ENCODE measurements around the gene LGALSL.

The LGALSL gene

DNA sequence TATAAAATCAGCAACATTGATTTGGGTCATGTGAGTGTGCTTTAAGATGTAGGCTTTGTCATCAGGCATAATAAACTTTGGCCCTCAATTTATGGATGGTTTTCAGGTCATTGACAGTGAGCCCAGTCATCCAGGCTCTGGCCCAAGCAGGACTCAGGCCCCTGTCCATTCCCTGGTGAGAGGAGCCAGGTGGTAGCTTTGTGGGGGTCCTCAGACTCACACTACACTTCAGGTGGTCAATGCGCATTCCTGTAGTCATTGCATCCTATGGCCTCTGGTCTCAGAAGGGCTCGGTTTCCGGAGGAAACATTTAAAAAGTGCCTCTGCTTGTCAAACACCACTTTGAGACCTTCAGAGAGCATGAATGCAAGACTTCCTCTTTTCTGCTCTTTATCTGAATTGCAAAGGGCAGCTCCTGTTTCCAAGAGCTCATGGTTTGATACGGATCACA, 20.2 kb downstream of the LGALSL start:
- no peak for DNase-seq

DNA sequence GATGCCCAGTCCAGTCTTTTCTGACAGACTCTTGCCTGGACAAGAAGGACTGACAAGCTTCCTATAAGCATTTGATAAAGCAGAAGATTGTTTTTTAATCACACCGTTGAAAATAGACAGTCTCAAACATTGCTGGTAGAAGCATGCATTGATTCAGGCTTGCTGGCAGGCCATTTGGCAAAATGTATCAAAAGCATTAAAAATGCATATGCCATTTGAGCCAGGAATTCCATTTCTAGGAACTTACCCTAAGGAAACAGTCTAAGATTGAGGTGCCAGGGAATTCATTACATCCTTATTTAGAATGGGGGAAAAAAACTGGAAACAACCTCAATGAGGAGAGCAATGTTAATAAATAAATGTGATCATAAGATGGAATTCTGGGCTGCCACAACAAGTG, 20.7 kb downstream of the LGALSL start:
- DNase-seq, result no peak

DNA sequence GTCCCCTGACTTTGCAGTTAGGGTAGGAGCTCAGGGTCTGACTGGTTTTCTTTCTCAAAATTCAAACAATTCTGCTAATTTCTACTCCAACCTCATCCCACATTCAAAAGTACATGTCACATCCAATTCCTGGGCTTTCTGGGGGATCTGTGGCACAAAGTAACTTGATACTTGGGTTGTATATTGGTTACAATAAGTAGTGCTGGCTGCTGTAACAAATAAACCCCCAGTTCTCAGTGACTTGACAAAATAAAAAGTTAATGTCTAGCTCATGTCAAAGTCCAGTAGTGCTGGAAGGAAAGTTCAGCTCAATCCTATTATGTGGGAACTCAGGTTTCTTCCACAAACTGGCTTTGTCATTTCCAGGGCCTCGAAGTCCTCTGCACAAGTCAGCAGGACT, 23.1 kb downstream of the LGALSL start:
- DNase-seq, result no peak

DNA sequence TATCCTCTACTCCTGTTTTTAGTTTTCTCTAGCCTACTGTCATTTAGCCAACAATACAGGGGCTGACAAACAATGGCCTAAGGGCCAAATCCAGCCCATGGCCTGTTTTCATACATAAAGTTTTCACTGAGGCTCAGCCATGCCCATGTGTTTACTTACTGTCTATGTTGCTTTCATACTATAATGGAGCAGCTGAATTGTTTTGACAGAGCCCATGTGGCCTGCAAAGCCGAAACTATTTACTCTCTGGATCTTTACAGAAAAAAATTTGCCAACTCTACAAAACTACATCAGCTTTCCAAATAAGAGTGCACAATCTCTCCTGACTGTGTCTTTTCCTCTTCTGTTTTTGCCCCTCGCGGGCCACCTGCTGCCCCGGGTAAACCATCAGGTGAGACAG, 24.0 kb downstream of the LGALSL start:
- no peak for DNase-seq

DNA sequence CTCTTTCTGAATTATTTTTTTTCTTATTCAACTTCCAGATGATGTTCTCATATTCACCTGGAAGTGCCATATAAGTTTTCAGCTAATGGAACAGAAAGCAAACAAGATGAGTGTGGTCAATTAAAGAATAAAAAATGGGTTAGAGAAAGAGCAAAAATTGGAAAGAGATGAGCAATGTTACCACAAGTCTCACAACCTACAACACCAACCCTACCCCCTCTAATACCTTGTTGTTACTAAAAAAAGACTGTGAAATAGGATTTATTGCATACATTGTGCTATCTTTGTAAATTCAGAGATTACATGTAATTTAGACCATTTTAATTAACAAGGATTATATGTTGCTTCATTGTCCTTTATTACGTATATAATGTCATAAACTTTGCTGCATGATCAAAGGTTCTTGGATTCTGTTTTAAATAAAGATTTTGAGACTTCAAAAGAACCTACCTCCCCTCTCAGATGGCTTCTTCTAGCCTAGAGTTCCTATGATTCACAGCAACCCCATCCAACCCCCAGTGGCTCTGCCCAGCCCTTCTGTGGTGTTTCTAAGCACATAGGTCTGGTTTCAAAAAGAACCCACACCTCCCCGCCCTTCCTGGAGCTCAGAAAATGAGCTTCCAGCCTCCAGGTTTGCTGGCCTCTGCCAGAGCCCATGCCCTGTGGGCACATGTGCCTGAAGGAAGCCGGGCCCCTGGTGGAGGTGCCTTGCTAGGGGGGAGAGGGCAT, 24.7 kb downstream of the LGALSL start:
- no peak for DNase-seq

DNA sequence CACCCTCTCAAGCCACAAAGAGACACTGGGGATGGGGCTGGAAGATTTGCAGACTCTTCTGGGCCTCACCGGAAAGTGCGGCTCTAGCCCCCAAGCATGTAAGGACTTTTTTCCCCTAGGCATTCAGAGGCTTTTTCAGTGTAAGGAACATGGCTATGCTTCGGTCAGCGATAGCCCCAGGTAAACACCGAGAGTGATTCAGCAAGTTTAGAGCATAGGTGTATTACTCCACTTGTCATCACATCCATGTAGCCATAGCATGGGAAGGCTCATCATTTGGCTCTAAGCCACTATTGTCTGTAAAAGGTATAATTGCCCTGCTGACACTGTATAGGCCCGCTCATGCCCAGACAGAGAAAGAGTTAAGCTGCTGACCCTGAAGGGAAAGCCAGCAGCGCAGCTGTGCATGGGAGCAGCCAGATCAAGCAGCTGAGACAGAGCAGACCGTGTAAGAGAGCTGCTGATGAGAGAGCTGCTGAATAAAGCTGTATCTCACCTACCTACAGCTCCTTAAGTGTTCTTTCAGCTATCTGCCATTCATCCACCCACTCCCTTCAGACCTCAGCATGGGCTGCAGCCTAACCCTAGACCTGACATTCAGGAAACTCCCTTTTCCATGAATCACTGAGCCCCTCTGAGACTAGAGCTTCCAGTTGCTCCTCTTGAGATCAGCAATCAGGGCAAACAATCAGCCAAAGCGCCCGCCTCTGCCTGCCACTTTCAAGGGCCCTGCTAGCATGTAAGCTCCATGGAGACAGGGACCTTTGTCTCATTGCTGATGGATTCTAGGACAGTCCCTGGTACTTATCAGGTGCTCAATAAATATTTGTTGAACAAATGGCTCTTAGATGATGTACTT, 25.5 kb downstream of the LGALSL start:
- no peak for DNase-seq

DNA sequence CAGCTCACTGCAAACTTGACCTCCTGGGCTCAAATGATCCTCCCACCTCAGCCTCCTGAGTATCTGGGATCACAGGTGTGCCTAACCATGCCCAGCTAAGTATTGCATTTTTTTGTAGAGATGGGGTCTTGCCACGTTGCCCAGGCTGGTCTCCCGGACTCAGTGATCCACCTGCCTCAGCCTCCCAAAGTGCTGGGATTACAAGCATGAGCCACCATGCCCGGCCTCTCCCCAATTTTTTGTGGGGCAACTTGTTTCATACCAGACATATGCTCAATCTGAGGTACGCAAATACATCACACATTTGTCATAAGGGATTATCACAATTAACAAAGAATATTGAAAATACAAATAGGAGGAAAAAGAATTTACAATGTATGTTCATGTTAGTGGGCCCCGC, 27.7 kb downstream of the LGALSL start:
- no peak for DNase-seq

DNA sequence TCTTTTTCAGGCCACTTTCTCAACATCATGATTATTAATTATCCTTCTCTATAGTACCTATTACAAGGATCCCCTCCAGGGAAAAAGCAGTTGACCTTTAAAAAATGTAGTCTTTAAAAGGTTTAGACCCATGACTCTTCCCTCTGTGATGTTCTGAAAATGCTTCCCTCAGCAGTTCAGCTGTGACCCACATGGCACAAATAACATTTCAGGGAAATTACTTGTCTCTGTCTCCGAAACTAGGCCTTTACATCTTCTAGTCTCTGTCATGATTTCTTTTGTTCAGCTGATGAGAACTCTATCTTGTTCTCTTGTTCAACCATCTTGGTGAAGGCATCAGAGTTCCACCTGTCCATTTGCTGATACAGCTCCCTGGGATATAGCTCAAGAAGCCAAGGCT, 28.3 kb downstream of the LGALSL start:
- DNase-seq, result no peak

DNA sequence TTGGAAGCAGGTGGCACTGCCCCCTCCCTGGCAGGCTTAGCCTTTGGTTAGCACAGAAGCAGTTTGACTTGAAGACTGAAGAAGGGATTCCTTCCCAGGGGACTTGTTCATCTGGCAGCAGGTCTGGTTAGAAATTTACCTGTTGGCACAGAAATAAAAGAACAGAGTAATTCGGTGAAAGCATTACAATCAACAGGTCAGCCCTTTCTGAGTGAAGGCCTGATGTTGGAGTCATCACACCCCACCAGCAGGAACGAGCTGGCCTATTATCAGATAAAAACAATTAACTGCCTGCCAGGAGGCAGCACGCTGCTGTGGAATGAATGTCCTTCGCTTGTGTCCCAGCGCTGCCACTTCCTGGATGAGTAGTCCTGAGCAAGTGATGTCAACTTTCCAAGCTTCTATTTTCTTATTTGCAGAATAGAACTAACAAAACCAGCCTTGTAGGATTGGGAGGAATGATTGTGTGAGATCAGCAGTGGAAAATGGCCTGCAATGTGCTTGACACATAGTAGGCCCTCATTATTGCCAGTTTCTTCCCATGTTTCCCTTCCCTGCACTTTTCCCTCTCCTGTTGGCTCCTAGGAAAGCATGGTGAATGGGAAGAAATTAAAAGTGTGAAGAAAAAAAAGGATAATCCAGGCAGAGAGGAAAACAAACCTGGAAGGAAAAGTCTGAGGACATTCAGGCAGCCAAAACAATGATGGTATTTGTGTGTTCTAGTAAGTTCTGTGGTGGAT, 29.0 kb downstream of the LGALSL start:
- peak; percentile 20 for DNase-seq

DNA sequence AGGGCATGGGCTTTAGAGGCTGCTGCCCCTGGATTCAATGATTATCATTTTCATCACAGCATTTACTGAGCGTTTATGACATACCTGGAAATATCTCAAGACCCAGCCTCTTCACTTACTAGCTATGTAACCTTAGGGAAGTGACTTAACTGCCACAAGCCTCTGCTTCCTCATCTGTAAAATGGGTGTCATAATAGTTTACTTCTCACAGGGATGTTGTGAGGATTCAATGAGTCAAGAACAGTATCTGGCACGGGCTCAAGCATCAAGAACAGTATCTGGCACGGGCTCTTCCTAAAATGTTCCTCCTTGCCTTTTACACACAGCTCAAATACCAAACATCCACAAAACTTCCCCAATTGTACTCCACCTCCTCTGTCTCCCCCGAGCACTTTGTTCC, 31.4 kb downstream of the LGALSL start:
- DNase-seq, result no peak

DNA sequence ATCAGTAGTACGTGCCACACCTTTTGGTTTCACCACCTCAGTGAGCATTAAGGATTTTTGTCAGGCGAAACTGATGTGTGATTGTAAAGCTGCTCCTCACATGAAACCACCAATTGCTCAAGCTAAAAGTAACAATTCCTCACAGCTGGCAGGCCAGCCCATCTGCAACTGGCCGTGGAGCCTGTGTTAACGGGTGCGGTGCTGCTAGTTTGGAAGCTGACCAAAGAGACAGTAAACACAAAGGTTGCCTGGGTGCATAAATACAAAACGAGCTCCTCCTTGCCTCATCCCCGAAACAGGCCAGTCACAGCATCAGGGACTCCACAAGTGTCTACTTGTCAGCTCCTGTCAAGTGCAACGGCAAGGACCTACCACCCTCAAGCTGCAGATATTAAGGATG, 32.0 kb downstream of the LGALSL start:
- DNase-seq, result peak; percentile 86

DNA sequence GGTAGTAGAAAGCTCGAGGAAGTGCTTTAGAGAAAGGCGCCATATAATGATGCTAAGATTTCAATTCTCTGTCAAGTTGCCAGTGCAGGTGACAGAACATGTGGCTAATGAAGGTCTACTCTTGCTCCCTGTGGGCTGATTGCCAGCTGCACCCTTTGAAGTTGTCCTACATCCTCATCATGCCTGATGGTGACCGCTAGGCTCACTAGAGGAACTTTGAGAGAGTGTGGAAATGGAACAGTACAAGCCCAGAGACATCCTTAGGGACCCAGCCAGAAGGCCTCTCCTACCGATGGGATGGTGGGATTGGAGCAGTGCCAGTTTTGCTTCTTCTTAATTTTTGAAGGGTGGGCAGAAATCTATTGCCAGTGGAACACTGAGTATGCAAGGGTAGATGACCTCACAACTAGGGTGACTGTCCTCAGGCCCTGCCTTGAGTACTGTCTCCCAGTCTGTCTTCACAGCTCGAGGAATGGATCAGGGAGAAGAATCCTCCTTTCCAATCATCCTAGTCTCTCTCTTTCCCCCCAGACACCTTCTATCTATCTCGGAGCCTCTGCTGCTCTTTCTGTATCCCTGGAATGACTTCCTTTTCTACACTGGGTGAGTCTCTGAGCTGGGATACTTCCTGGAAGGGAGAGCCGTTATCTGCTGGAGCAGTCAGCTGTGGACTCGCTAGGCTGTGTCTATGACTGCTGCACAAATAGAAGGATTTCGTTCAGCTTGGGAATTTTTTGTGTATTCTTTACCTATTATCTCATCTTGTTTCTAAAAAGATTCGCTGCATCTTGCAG, 33.5 kb downstream of the LGALSL start:
- peak; percentile 24 for DNase-seq

DNA sequence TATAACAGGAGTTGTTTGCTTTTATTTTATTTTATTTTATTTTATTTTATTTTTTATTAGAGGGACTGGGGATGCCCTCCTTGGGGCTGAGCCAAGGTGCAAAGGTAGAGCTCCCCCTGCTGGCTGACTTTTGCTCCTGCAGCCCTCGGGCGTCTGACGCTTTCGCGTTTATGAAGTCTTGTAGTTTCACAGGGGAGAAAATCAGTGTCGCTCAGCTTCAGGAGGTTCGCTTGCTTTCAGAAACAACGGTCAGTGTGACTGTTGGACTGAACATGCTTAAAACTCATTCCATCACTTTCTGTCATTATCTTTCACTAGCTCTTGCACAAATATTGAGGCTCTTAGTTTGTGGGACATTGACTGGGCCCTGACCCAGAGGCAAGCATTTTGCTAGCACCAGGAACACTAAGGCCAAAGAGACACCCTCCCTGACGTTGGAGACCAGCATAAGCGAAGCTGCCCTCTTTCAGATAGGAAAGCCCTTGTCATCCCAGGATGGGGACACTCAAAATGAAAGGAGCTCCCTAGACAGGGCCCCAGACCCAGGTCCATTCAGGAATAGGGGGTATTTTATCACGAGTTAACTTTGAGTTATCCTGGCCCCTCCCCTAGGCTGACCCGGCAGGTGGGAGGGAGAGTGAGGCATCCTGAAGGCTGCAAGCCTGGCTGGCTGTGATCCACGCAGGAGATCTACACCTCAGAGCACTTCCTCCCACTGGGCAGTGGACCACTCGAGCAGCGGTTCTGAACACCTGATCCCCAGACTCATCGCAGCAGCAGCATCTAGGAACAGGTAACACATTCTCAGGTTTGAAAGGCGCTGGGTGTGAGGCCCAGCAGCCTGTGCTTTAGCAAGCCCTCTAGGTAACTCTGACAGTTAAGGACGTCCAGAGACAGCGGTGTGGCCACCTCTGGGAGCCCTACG, 34.4 kb downstream of the LGALSL start:
- DNase-seq, result peak; percentile 44

DNA sequence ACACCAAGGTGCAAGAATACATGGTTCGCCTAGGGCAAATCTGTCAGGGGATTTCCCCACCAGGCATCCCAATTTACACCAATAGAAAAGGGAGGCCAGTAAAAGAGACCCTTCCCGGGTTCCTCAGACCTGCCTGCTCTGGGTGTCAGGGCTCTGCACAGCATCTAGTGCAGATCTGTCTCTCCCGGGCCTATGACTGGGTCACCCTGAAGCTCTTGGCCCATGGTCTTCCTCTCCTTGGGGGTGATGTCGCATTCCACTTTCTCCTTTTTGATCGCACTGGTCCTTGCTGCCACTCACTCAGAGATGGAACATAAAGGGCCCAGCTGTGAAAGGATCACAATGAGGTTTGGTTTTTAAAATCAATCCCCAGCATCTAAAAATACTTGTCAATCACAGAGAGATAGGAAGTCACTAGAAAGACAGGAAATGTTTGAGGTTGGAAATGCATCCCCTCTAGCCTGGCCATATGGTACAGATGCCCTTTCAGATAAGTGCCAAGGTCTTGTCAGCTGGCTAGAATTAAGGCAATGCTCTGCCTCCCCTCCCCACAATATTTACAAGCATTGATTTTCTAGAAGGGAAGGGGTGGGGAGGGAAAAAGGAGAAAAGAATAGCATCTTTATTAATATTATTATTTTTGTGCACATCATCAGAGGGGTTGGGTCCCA, 35.3 kb downstream of the LGALSL start:
- no peak for DNase-seq

DNA sequence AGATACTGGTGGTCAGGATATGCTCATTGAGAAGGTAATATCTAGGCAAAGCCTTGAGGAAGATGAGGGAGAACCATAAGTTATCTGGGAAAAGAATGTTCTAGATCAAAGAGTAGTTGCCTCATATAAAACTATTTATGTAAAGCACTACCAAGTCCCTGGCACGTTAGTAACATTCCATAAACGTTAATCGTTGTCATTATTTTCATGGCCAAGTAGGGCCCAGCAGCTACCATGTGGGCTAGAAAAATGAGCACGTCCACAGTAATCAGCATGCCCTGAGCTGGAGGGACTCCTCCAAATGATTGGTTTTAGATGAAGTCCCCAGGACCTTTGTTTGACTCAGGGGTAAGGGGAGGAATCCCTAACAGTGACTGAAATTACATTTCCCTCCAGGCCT, 37.5 kb downstream of the LGALSL start:
- DNase-seq, result no peak

DNA sequence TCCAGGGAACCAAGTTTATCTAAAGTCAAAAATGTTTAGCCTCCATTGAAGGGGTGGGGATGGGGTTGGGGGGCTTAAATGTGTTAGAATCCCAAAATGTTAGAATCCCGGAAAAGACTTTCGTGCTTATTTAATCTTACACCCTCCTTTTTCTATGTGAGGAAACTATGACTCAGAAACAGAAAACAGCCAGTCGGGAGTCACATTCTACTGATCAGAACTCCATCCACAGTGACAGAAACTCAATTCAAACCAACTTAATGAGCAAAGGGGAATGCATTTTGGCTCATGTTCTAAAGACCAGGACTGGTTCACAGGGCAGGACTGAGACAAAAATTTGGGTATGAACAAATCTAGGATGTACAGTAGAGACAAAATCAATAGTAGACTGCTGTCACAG, 38.3 kb downstream of the LGALSL start:
- no peak for DNase-seq

DNA sequence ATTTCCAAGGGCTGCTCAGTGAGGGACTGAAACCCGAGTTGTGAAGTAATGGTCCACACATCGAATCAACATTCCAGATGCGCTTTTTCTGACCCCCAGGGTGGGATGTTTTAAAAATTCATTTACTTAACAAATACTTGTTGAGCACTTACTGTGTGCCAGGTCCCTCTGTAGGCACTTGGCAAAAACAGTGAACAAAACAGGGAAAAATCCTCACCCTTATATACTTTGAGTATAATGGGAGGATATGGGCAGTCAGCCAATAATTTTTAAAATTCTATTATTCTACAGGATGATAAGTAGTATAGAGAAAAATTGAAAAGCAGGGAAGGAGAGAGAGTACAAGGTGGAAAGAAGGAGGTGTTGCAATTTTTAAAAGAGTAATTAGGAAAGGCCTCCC, 38.9 kb downstream of the LGALSL start:
- no peak for DNase-seq

DNA sequence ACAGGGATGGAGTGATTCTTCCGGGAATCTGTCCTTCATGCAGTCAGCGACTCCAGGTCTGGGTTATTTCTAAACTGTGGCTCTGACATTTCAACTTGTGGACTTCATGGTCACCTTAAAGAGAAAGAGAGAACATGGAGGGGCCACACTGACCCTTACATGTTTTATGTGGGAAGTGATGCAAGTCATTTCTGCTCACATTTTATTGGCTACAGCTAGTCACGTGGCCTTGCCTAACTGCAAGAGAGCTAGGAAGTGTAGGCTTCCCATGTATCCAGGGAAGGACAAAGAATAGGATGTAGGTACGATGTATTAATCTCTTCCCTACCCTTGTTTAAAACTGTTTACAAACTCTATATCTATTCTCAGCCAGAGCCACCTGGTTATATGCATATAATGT, 39.8 kb downstream of the LGALSL start:
- DNase-seq, result no peak

DNA sequence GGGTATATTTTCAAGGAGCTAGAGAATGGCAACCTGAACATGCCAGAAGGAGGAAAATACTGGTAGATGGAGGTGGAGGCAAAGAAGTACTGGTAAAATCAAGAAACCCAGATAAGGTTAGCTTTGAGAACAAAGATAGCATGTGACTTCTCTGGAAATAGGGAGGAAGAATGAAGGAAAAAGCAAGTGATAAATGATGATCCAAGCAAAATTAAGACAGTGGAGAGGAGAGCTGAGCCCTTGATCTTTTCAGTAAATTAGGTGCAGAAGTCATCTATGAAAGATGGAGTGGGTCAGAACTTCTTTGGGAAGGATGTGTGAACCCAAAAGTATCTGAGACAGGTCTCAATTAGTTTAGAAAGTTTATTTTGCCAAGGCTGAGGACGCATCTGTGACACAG, 44.5 kb downstream of the LGALSL start:
- DNase-seq, result no peak

DNA sequence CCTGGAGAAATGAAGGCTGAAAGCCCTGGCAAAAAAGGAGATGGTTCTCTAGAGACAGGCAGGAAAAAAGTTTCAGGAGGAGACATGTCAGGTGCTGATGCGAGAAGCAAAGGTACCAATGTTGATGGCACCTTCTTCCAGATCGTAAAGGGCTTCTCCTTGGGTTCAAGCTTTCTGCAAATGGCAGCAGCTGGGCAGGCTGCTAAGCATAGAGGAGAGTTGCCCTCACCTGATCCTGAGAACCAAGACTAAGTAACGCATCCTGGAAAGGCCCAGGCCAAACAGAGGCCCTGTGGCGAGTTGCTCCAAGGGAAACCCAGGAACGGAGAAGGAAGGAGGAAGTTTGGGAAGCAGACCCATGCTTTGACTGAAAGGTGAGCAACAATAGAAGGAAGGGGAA, 46.6 kb downstream of the LGALSL start:
- no peak for DNase-seq

DNA sequence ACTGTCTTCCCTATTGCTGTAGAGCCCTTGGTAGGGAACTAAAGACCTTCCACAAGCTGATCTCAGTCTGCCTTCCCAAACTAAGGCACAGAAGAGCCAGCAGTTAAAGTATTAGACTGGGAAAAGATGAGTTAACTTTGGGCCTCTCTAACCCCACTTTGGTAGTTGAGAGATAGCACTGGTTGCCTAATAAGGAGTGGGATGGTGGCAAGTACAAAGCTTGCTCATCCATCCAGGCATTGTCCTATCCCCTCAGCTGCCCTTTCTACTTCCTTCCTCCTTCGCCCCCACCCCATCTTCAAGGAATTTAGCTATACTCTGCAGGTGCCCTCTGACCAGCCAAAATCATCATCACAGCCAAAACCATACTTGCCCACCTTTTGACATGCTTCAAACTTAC, 48.0 kb downstream of the LGALSL start:
- DNase-seq, result no peak

Measured in DMS79 treated with DMSO at 0.1 percent for 48 hours (cell line).